HL-60 (cell line): ENCODE measurements around the gene RGCC.

Experiments used
- GABPA ChIP-seq: IDR thresholded peaks from 2 replicates; pipeline ENCODE4 v1.6.1; 2012; ENCODE audit warnings: low read depth
- POLR2AphosphoS5 ChIP-seq: IDR thresholded peaks from 2 replicates; pipeline ENCODE4 v1.6.1; 2012; ENCODE audit warnings: low read depth
- TF ChIP-seq, protein P1 (sequence below): IDR thresholded peaks from one replicate; pipeline ENCODE4 v1.5.1; 2011; ENCODE audit warnings: low read length, control low read depth, inconsistent platforms; ENCODE audit not compliant: insufficient read depth
- TF ChIP-seq, protein P2 (sequence below): IDR thresholded peaks from 2 replicates; pipeline ENCODE4 v1.6.1; 2012; ENCODE audit warnings: low read depth; ENCODE audit not compliant: insufficient replicate concordance

DNA sequence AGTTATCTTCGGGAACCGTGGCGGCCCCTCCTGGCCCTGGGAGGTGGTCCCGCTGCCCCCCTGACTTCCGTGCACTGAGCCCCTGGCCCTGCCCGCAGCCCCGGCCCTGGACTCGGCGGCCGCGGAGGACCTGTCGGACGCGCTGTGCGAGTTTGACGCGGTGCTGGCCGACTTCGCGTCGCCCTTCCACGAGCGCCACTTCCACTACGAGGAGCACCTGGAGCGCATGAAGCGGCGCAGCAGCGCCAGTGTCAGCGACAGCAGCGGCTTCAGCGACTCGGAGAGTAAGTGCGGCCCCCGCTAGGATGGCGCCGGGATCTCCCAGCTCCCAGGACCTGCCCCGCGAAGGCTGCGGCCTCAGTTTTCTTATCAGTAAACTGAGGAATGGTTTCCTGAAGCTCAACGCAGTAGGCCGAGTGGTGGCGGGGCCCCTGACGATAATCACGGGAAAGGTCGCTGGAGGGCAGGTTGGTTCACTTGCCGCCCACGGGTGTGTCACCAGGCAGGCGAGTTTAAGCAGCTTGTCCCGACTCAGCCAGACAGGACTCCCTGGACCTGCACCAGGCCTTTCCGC lies 924 bp downstream of the RGCC start:
- TF ChIP-seq, protein P1, sequence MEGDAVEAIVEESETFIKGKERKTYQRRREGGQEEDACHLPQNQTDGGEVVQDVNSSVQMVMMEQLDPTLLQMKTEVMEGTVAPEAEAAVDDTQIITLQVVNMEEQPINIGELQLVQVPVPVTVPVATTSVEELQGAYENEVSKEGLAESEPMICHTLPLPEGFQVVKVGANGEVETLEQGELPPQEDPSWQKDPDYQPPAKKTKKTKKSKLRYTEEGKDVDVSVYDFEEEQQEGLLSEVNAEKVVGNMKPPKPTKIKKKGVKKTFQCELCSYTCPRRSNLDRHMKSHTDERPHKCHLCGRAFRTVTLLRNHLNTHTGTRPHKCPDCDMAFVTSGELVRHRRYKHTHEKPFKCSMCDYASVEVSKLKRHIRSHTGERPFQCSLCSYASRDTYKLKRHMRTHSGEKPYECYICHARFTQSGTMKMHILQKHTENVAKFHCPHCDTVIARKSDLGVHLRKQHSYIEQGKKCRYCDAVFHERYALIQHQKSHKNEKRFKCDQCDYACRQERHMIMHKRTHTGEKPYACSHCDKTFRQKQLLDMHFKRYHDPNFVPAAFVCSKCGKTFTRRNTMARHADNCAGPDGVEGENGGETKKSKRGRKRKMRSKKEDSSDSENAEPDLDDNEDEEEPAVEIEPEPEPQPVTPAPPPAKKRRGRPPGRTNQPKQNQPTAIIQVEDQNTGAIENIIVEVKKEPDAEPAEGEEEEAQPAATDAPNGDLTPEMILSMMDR: no peak
- TF ChIP-seq GABPA (no peak), POLR2AphosphoS5 (no peak; the same call in 1 of the 2 replicates)
- TF ChIP-seq, protein P2, sequence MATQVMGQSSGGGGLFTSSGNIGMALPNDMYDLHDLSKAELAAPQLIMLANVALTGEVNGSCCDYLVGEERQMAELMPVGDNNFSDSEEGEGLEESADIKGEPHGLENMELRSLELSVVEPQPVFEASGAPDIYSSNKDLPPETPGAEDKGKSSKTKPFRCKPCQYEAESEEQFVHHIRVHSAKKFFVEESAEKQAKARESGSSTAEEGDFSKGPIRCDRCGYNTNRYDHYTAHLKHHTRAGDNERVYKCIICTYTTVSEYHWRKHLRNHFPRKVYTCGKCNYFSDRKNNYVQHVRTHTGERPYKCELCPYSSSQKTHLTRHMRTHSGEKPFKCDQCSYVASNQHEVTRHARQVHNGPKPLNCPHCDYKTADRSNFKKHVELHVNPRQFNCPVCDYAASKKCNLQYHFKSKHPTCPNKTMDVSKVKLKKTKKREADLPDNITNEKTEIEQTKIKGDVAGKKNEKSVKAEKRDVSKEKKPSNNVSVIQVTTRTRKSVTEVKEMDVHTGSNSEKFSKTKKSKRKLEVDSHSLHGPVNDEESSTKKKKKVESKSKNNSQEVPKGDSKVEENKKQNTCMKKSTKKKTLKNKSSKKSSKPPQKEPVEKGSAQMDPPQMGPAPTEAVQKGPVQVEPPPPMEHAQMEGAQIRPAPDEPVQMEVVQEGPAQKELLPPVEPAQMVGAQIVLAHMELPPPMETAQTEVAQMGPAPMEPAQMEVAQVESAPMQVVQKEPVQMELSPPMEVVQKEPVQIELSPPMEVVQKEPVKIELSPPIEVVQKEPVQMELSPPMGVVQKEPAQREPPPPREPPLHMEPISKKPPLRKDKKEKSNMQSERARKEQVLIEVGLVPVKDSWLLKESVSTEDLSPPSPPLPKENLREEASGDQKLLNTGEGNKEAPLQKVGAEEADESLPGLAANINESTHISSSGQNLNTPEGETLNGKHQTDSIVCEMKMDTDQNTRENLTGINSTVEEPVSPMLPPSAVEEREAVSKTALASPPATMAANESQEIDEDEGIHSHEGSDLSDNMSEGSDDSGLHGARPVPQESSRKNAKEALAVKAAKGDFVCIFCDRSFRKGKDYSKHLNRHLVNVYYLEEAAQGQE: no peak
